NCI-H2227 (cell line): Measurements from ENCODE around the gene NPR2.

Source experiments
- DNase-seq: peaks from one replicate; lab custom pipeline; 2025; ENCODE audit not compliant: unreplicated experiment; lab: John Stamatoyannopoulos, UW

Gene NPR2

GRCh38 chr9:35829084-35829763 is 37.8 kb downstream of the NPR2 start, which contains the start of gene TMEM8B:
Gene TMEM8B (plus strand): TSS chr9:35829228. CDS start chr9:35829448, 220 bp downstream.
- peak; percentile 90 for DNase-seq

- peak; percentile 31 for DNase-seq
These were observed 38.3 kb downstream of the NPR2 start for GRCh38 chr9:35829764-35830096.

- no peak for DNase-seq
These were observed 39.6 kb downstream of the NPR2 start for GRCh38 chr9:35831040-35831439.

GRCh38 chr9:35832814-35833213 is 41.4 kb downstream of the NPR2 start:
- DNase-seq: no peak

- no peak for DNase-seq
These were observed 43.1 kb downstream of the NPR2 start for GRCh38 chr9:35834260-35835215.

- DNase-seq: no peak
These were observed 43.8 kb downstream of the NPR2 start for GRCh38 chr9:35835216-35835632.

GRCh38 chr9:35835766-35836165 is 44.4 kb downstream of the NPR2 start:
- DNase-seq: no peak

- no peak for DNase-seq
These were observed 45.2 kb downstream of the NPR2 start for GRCh38 chr9:35836595-35836994.

- DNase-seq: no peak
These were observed 48.5 kb downstream of the NPR2 start for GRCh38 chr9:35839926-35840325.

- DNase-seq: no peak
These were observed 49.7 kb downstream of the NPR2 start for GRCh38 chr9:35840881-35841644.

GRCh38 chr9:35841645-35841900 is 50.2 kb downstream of the NPR2 start:
- no peak for DNase-seq

GRCh38 chr9:35842020-35842745 is 50.8 kb downstream of the NPR2 start:
- no peak for DNase-seq

GRCh38 chr9:35842795-35843194 is 51.4 kb downstream of the NPR2 start:
- DNase-seq: no peak

- no peak for DNase-seq
These were observed 53.4 kb downstream of the NPR2 start for GRCh38 chr9:35844628-35845270.

GRCh38 chr9:35845824-35846771 is 54.7 kb downstream of the NPR2 start:
- peak; percentile 26 for DNase-seq

GRCh38 chr9:35847792-35848572 is 56.6 kb downstream of the NPR2 start:
- DNase-seq: no peak

- no peak for DNase-seq
These were observed 61.0 kb downstream of the NPR2 start for GRCh38 chr9:35852267-35852815.
